Spleen (tissue), 11 donors: Measurements from ENCODE around the gene WIPF2. TPM values are rescaled to one million over a fixed set of nuclear protein-coding genes. Genes with fewer than 3 reads are reported as not detected.

ENCODE experiments used
- DNase-seq: peaks from one replicate; pipeline ENCODE4 v3.0.0-alpha.2; 2020
- H3K27ac ChIP-seq, 8 donors: fragments of 200-600 bp; sonication (generic) in 7 of 8; 1 replicate in 4 of 8; 2 replicates in 4 of 8; pipeline versions ENCODE4 v1.5.0 to v1.8.0; 2016 to 2021; ENCODE audit warnings: inconsistent platforms in 4 of 8, mild to moderate bottlenecking in 4 of 8, moderate library complexity in 1 of 8
- H3K27me3 ChIP-seq, 7 donors: fragments of 200-600 bp; sonication (generic) in 6 of 7; replicated peaks in 1 of 7; 1 replicate in 4 of 7; 2 replicates in 3 of 7; pipeline versions ENCODE4 v1.5.0 to v1.8.0; 2016 to 2021; ENCODE audit warnings: inconsistent platforms in 3 of 7, mild to moderate bottlenecking in 1 of 7
- H3K36me3 ChIP-seq, 6 donors: fragments of 200-600 bp; sonication (generic) in 5 of 6; 1 replicate in 4 of 6; 2 replicates in 2 of 6; pipeline versions ENCODE4 v1.5.0 to v1.8.0; 2016 to 2021; ENCODE audit warnings: inconsistent platforms in 2 of 6
- H3K4me1 ChIP-seq, 6 donors: fragments of 200-600 bp; sonication (generic) in 5 of 6; 1 replicate in 3 of 6; 2 replicates in 3 of 6; pipeline versions ENCODE4 v1.5.0 to v1.8.0; 2016 to 2021; ENCODE audit warnings: inconsistent platforms in 3 of 6
- H3K4me3 ChIP-seq, 8 donors: fragments of 200-600 bp; sonication (generic) in 7 of 8; 1 replicate in 4 of 8; 2 replicates in 4 of 8; pipeline versions ENCODE4 v1.5.0 to v1.8.0; 2016 to 2021; ENCODE audit warnings: inconsistent platforms in 4 of 8, mild to moderate bottlenecking in 4 of 8, moderate library complexity in 2 of 8
- H3K9me3 ChIP-seq, 8 donors: fragments of 200-600 bp; sonication (generic) in 7 of 8; 1 replicate in 4 of 8; 2 replicates in 4 of 8; pipeline versions ENCODE4 v1.5.0 to v1.8.0; 2016 to 2021; ENCODE audit warnings: inconsistent platforms in 4 of 8
- POLR2A ChIP-seq, 3 donors: fragments of 450-650 bp; IDR thresholded peaks; one replicate each; pipeline ENCODE4 v1.5.1; 2017; ENCODE audit warnings: antibody characterized with exemption in 3 of 3, mild to moderate bottlenecking in 1 of 3
- POLR2AphosphoS5 ChIP-seq, 3 donors: sonication (generic); formaldehyde crosslinking; IDR thresholded peaks; one replicate each; pipeline ENCODE4 v1.5.1; 2017; ENCODE audit warnings: antibody characterized with exemption in 3 of 3
- WGBS, 5 donors: extraction: QIAGEN DNeasy Blood & Tissue Kit in 3 of 5; methylation state at CpG; one replicate each; pipeline versions ENCODE4 v1.1.5 to v1.1.7; 2013 to 2018; 5-methylcytosine and 5-hydroxymethylcytosine counted together
- intact Hi-C: fragments of 100-400 bp; cut with DNase I; formaldehyde crosslinking; loops from one replicate; pipeline ENCODE4 v1.15.0; 2023; ENCODE audit warnings: low total_unique reads
- polyA plus RNA-seq, 3 donors: library from polyadenylated mRNA; stranded (reverse); fragments of 200-250 nt; gene quantifications; one replicate each; pipeline ENCODE4 v1.2.1, GENCODE V29; 2013
- total RNA-seq, 7 donors: library from RNA; depleted of rRNA in 3 of 7; stranded (reverse); fragments of >200 nt in 3 of 7; fragmentation: NEBNext Ultra II Directional in 4 of 7; extraction: Animal tissue kit (Norgen Biotek cat#: 25700) in 4 of 7; gene quantifications; one replicate each; pipeline versions ENCODE4 v1.1.0 to v1.2.1, GENCODE V29; 2016 to 2021
- TF ChIP-seq, protein P1 (sequence below), 11 experiments: fragments of 200-600 bp in 7 of 11; fragments of 450-650 bp in 4 of 11; sonication (generic) in 4 of 11; IDR thresholded peaks in 8 of 11; conservative IDR thresholded peaks in 3 of 11; 1 replicate in 7 of 11; 2 replicates in 4 of 11; pipeline versions ENCODE4 v1.4.0 to v1.8.0; 2016 to 2021; ENCODE audit warnings: antibody characterized with exemption in 11 of 11, inconsistent platforms in 4 of 11, mild to moderate bottlenecking in 1 of 11
- donor health status: healthy with polysubstance abuse.
- donor health status: DM: no; HTN: no; CAD: no; lungs with moderate emphysema.
- donor health status: DM: no; HTN: no; CAD: no.
- donor health status: Bipolar disorder and iron deficiency.
- donor health status: healthy.
- donor health status: DM: no; HTN: no; CAD: no.
- donor health status: DM: yes; HTN: yes; CAD: no.

WIPF2 gene
- total and polyA plus RNA-seq, 10 donors: 3.7 to 43.2 (median 20.1) TPM

DNA sequence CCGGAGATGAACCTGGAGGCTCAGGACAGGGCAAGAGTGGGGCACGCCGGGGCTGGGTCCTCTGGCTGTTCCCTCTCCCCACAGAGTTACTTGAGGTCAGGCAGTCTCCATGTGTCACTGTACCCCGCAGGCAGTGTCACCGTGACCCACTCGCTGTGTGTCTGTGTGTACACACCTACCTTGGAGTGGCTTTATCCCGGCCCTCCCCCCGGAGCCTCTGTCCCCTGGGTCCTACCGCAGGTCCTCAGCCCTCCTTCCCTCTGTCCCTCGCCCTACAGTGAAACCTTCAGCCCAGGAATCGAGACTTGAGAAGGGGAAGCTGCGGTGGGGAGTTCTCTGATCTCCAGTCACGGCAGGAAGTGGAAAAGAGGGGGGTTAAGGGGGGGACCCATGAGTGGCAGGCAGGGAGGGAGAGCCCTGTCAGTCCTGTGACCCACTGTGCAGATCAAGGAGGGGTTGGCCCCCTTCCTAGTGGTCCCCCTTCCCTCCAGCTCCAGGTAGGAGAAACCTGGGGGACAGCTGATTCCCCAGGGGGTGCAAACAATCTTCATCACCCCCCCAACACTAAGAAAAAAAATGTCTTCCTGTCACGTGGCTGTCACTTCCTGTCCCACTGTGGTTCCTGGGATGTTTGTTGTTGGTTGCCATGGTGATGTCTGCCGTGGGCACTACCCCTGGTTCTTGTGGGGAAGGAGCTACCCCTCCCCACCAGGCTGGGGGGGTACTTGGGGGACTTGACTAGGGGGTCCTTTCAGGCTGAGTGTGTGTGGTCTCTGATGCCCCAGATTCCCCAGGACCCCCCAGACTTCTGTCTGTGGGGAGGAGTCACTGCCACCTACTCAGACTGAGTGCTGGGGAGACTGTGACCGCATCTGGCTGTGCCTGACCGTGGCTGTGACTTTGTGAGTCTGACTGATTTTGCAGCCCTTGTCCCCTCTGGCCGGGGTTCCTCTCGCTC, 103.5 kb downstream of the WIPF2 start:
- DNase-seq: peak; percentile 95
- Histone ChIP-seq H3K4me1 (peaks cover 83 to 99% (median 92%) of the 10 kb centered on the region in 6 donors), H3K9me3 (no peaks in the 10 kb centered on the region), H3K27me3 (no peaks in the 10 kb centered on the region), H3K27ac (peak overlapping the region; percentile 79 to 97 (median 90)), H3K4me3 (peak overlapping the region; percentile 28 to 100 (median 67)), H3K36me3 (no peaks in the 10 kb centered on the region)
- intact Hi-C loops: no loop called here
- WGBS, 5 donors: 0 to 3% (median 1%) methylated on average over 17 to 19 of the region's 19 CpGs
- TF ChIP-seq POLR2AphosphoS5 (IDR thresholded peaks at IDR 0.05) (peak; percentile 76 to 86 (median 77)), POLR2A (IDR thresholded peaks at IDR 0.05) (no peak)
- TF ChIP-seq, protein P1, sequence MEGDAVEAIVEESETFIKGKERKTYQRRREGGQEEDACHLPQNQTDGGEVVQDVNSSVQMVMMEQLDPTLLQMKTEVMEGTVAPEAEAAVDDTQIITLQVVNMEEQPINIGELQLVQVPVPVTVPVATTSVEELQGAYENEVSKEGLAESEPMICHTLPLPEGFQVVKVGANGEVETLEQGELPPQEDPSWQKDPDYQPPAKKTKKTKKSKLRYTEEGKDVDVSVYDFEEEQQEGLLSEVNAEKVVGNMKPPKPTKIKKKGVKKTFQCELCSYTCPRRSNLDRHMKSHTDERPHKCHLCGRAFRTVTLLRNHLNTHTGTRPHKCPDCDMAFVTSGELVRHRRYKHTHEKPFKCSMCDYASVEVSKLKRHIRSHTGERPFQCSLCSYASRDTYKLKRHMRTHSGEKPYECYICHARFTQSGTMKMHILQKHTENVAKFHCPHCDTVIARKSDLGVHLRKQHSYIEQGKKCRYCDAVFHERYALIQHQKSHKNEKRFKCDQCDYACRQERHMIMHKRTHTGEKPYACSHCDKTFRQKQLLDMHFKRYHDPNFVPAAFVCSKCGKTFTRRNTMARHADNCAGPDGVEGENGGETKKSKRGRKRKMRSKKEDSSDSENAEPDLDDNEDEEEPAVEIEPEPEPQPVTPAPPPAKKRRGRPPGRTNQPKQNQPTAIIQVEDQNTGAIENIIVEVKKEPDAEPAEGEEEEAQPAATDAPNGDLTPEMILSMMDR (IDR thresholded peaks at IDR 0.05 in 8 of 11, conservative IDR thresholded peaks at IDR 0.05 in 3 of 11): no peak

DNA sequence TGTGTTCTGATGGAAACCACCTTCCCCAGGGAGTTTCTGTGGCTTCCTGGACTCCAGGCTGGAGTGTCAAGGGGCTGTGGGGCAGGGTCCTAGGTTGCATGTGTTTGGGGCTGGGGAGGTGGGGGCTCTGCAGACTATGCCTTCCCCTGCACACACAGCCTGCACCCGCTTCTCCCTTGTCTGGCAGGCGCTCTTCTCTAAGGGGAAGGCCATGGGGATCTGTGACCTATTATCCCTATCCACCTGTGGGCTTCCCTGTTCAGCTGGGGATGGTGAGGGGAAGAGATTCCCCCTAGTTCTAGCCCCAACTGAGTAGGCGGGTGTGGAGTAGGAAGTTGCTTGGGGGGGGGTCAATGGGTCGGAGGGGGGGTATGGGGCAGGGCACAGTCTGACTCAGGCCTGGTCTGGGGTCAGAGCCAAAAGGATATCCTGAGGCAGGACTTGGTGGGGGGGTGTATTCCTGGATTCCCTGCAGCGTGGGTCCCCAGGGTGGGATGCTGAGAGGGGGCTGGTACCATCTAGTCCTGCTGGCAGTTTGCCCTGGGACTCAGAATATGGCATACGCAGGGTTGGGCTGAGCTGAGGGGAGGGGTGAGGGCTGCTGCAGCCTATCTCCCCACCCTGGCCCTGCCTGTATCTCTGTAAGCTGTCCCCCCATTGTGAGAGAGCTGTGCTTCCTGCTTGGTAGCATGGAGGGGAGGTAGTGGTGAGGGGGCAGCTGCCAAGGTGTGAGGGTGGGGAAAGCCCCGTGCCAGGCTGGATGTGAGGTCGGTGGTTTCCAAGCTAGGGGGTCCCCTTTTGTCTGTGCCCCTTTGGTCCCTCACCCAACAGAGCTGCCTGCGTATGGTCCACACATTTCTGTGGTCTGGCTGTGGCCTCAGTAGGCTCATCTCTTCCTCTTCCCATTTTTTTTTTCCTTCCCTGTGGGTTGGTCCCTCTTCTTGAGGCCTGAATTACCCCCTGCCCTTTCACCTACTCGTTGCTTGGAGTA, 104.6 kb downstream of the WIPF2 start:
- Histone ChIP-seq H3K4me3 (peak overlapping the region in 7 of 8 donors; percentile 43 to 100 (median 85)), H3K9me3 (no peaks in the 10 kb centered on the region)
- peak in 2 of 3 donors; percentile 46 to 54 for TF ChIP-seq POLR2AphosphoS5 (IDR thresholded peaks at IDR 0.05)
- TF ChIP-seq POLR2A (IDR thresholded peaks at IDR 0.05): peak in 1 of 3 donors; percentile 13
- TF ChIP-seq, protein P1 (IDR thresholded peaks at IDR 0.05 in 8 of 11, conservative IDR thresholded peaks at IDR 0.05 in 3 of 11): no peak

DNA sequence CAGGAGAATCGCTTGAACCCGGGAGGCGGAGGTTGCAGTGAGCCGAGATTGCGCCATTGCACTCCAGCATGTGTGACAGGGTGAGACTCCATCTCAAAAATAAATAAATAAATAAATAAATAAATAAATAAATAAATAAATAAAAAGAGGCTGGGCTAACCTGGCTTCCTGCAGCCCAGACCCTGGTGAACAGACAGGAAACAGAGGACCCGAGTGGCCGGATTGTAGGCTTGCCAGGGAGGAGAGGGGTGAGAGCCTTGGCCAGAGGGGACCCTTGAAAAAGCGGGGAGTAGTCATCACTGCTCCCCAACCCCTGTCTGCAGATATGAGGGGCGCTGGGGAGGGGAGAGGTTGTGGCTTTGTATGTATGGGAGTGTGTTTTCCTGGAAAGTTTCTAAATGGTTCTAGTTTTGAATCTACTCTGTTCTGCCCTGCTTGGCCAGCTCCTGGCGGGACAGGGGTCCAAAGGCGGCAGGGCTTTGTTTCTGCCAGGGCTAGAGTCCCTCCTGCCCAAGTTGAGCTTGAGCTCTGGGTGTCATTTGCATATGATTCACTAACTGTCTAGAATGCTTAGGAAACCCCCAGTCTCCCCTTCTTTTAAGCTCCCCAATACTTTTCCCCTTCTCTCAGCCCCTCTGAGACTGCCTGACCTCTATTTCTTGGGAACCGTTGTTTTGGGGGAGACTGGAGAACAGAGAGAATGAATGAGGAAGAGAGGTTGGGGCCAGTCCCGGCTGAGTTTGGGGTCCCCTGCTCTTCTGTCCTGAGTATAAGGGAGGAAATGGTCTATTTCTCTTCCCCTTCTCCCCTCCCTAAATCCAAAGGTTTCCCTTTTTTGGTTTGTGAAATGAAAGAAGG, 106.3 kb downstream of the WIPF2 start:
- Histone ChIP-seq H3K36me3 (no peaks in the 10 kb centered on the region), H3K9me3 (no peaks in the 10 kb centered on the region), H3K4me3 (peak overlapping the region in 2 of 8 donors; percentile 8 to 53), H3K27ac (peak overlapping the region; percentile 70 to 97 (median 90)), H3K4me1 (peaks cover 94 to 100% (median 100%) of the 10 kb centered on the region in 6 donors), H3K27me3 (no peaks in the 10 kb centered on the region)
- intact Hi-C loops: no loop called here
- peak; percentile 76 for DNase-seq
- 49 to 56% (median 50%) methylated on average over 13 of the region's 13 CpGs for WGBS, 5 donors
- no peak for TF ChIP-seq POLR2AphosphoS5 (IDR thresholded peaks at IDR 0.05)
- TF ChIP-seq, protein P1 (IDR thresholded peaks at IDR 0.05 in 8 of 11, conservative IDR thresholded peaks at IDR 0.05 in 3 of 11): no peak
- TF ChIP-seq POLR2A (IDR thresholded peaks at IDR 0.05): no peak

More for the DNA sequence above, 104.6 kb downstream of the WIPF2 start:
- H3K27ac ChIP-seq: peak overlapping the region; percentile 79 to 97 (median 90)
- 8 to 19% (median 13%) methylated on average over 9 to 10 of the region's 10 CpGs for WGBS, 5 donors
- peaks cover 92 to 100% (median 100%) of the 10 kb centered on the region in 6 donors for H3K4me1 ChIP-seq
- intact Hi-C loops: no loop called here
- no peaks in the 10 kb centered on the region for H3K36me3 ChIP-seq
- peak; percentile 85 for DNase-seq
- H3K27me3 ChIP-seq: no peaks in the 10 kb centered on the region
